ENCODE data around the gene HEG1. TPM values are rescaled to one million over a fixed set of nuclear protein-coding genes. Genes with fewer than 3 reads are reported as not detected.

The HEG1 gene
- total RNA-seq, 2 donors from 2014 or later = 7.4 to 9.5 TPM

GRCh38 chr3:125032683-125033082, 23.1 kb downstream of the HEG1 start:
- H3K4me3 Mint-ChIP-seq = no peak overlapping the region
- peaks cover 4 to 22% of the 10 kb centered on the region in 2 donors for H3K36me3 Mint-ChIP-seq (ENCODE audit: insufficient read depth in 2 of 2)
- peaks cover 38% of the 10 kb centered on the region for H3K4me1 Mint-ChIP-seq (ENCODE audit: low read depth)
- H3K9me3 Mint-ChIP-seq = peaks cover 3 to 6% of the 10 kb centered on the region in 2 donors
- no peak for ATAC-seq (replicated peaks in 1 of 2)
- no peaks in the 10 kb centered on the region for H3K27me3 Mint-ChIP-seq (ENCODE audit: low read depth)
- no peak for DNase-seq
- H3K27ac Mint-ChIP-seq = no peak overlapping the region

- peaks cover 6 to 25% of the 10 kb centered on the region in 2 donors for H3K36me3 Mint-ChIP-seq (ENCODE audit: insufficient read depth in 2 of 2)
- peaks cover 33% of the 10 kb centered on the region for H3K4me1 Mint-ChIP-seq (ENCODE audit: low read depth)
- peaks cover 3 to 6% of the 10 kb centered on the region in 2 donors for H3K9me3 Mint-ChIP-seq
Measured at GRCh38 chr3:125032100-125032643, 23.6 kb downstream of the HEG1 start.

GRCh38 chr3:125031544-125031943, 24.3 kb downstream of the HEG1 start:
- Mint-ChIP-seq H3K27me3 (ENCODE audit: low read depth) (no peaks in the 10 kb centered on the region), H3K4me3 (no peak overlapping the region), H3K4me1 (ENCODE audit: low read depth) (peaks cover 31% of the 10 kb centered on the region), H3K27ac (no peak overlapping the region), H3K36me3 (ENCODE audit: insufficient read depth in 2 of 2) (peaks cover 7 to 23% of the 10 kb centered on the region in 2 donors), H3K9me3 (peaks cover 3 to 6% of the 10 kb centered on the region in 2 donors)
- ATAC-seq (replicated peaks in 1 of 2) (no peak), DNase-seq (no peak)

More at GRCh38 chr3:125032100-125032643, 23.6 kb downstream of the HEG1 start:
- Mint-ChIP-seq H3K4me3 (no peak overlapping the region), H3K27me3 (ENCODE audit: low read depth) (no peaks in the 10 kb centered on the region), H3K27ac (no peak overlapping the region)
- ATAC-seq (replicated peaks in 1 of 2) (no peak), DNase-seq (no peak)

- Mint-ChIP-seq H3K36me3 (ENCODE audit: insufficient read depth in 2 of 2) (peaks cover 4 to 9% of the 10 kb centered on the region in 2 donors), H3K27ac (no peak overlapping the region), H3K4me1 (ENCODE audit: low read depth) (peaks cover 41% of the 10 kb centered on the region), H3K9me3 (no peaks in the 10 kb centered on the region), H3K4me3 (no peak overlapping the region), H3K27me3 (ENCODE audit: low read depth) (no peaks in the 10 kb centered on the region)
- DNase-seq (no peak), ATAC-seq (replicated peaks in 1 of 2) (no peak)
Measured at GRCh38 chr3:125028657-125029056, 27.1 kb downstream of the HEG1 start.

- ATAC-seq (replicated peaks in 1 of 2) = no peak
- H3K4me1 Mint-ChIP-seq (ENCODE audit: low read depth) = peaks cover 48% of the 10 kb centered on the region
- H3K4me3 Mint-ChIP-seq = no peak overlapping the region
- peaks cover 4 to 9% of the 10 kb centered on the region in 2 donors for H3K36me3 Mint-ChIP-seq (ENCODE audit: insufficient read depth in 2 of 2)
- no peaks in the 10 kb centered on the region for H3K27me3 Mint-ChIP-seq (ENCODE audit: low read depth)
- no peaks in the 10 kb centered on the region for H3K9me3 Mint-ChIP-seq
- no peak overlapping the region for H3K27ac Mint-ChIP-seq
- no peak for DNase-seq
Measured at GRCh38 chr3:125025642-125026041, 30.2 kb downstream of the HEG1 start.

- peaks cover 48% of the 10 kb centered on the region for H3K4me1 Mint-ChIP-seq (ENCODE audit: low read depth)
- H3K9me3 Mint-ChIP-seq = no peaks in the 10 kb centered on the region
- DNase-seq (no peak), ATAC-seq (replicated peaks in 1 of 2) (no peak)
- no peak overlapping the region for H3K4me3 Mint-ChIP-seq
- H3K36me3 Mint-ChIP-seq (ENCODE audit: insufficient read depth in 2 of 2) = peaks cover 4 to 9% of the 10 kb centered on the region in 2 donors
- no peak overlapping the region for H3K27ac Mint-ChIP-seq
- H3K27me3 Mint-ChIP-seq (ENCODE audit: low read depth) = no peaks in the 10 kb centered on the region
Measured at GRCh38 chr3:125024817-125025216, 31.0 kb downstream of the HEG1 start.

- Mint-ChIP-seq H3K27me3 (ENCODE audit: low read depth) (no peaks in the 10 kb centered on the region), H3K27ac (peak overlapping the region; percentile 20), H3K9me3 (no peaks in the 10 kb centered on the region), H3K4me1 (ENCODE audit: low read depth) (peaks cover 54% of the 10 kb centered on the region), H3K36me3 (ENCODE audit: insufficient read depth in 2 of 2) (peaks cover 4 to 13% of the 10 kb centered on the region in 2 donors), H3K4me3 (no peak overlapping the region)
- no peak for ATAC-seq (replicated peaks in 1 of 2)
- no peak for DNase-seq
Measured at GRCh38 chr3:125023833-125024555, 31.8 kb downstream of the HEG1 start.

- DNase-seq (no peak), ATAC-seq (replicated peaks in 1 of 2) (no peak)
- Mint-ChIP-seq H3K4me1 (ENCODE audit: low read depth) (peaks cover 54% of the 10 kb centered on the region), H3K27me3 (ENCODE audit: low read depth) (no peaks in the 10 kb centered on the region), H3K9me3 (no peaks in the 10 kb centered on the region), H3K27ac (no peak overlapping the region), H3K36me3 (ENCODE audit: insufficient read depth in 2 of 2) (peaks cover 7 to 13% of the 10 kb centered on the region in 2 donors), H3K4me3 (no peak overlapping the region)
Measured at GRCh38 chr3:125022206-125022605, 33.6 kb downstream of the HEG1 start.

GRCh38 chr3:125019271-125019670, 36.5 kb downstream of the HEG1 start:
- Mint-ChIP-seq H3K36me3 (ENCODE audit: insufficient read depth in 2 of 2) (peaks cover 6 to 15% of the 10 kb centered on the region in 2 donors), H3K4me1 (ENCODE audit: low read depth) (peaks cover 36% of the 10 kb centered on the region), H3K4me3 (no peak overlapping the region), H3K27ac (no peak overlapping the region), H3K27me3 (ENCODE audit: low read depth) (no peaks in the 10 kb centered on the region), H3K9me3 (no peaks in the 10 kb centered on the region)
- ATAC-seq (replicated peaks in 1 of 2) (peak in 1 of 2 donors; percentile 51), DNase-seq (no peak)

- Mint-ChIP-seq H3K4me1 (ENCODE audit: low read depth) (peaks cover 25% of the 10 kb centered on the region), H3K36me3 (ENCODE audit: insufficient read depth in 2 of 2) (peaks cover 11 to 17% of the 10 kb centered on the region in 2 donors), H3K9me3 (no peaks in the 10 kb centered on the region), H3K27me3 (ENCODE audit: low read depth) (no peaks in the 10 kb centered on the region), H3K4me3 (no peak overlapping the region), H3K27ac (no peak overlapping the region)
- no peak for DNase-seq
- no peak for ATAC-seq (replicated peaks in 1 of 2)
Measured at GRCh38 chr3:125017406-125017805, 38.4 kb downstream of the HEG1 start.

GRCh38 chr3:125014570-125015179, 41.1 kb downstream of the HEG1 start:
- no peaks in the 10 kb centered on the region for H3K9me3 Mint-ChIP-seq
- DNase-seq = no peak
- H3K4me3 Mint-ChIP-seq = no peak overlapping the region
- peaks cover 29% of the 10 kb centered on the region for H3K4me1 Mint-ChIP-seq (ENCODE audit: low read depth)
- H3K27ac Mint-ChIP-seq = no peak overlapping the region
- peaks cover 11 to 19% of the 10 kb centered on the region in 2 donors for H3K36me3 Mint-ChIP-seq (ENCODE audit: insufficient read depth in 2 of 2)
- no peaks in the 10 kb centered on the region for H3K27me3 Mint-ChIP-seq (ENCODE audit: low read depth)
- ATAC-seq (replicated peaks in 1 of 2) = no peak

GRCh38 chr3:125013095-125013494, 42.7 kb downstream of the HEG1 start:
- no peak overlapping the region for H3K27ac Mint-ChIP-seq
- ATAC-seq (replicated peaks in 1 of 2) = peak; percentile 74 to 98

GRCh38 chr3:125011941-125012340, 43.9 kb downstream of the HEG1 start:
- H3K27ac Mint-ChIP-seq = no peak overlapping the region
- DNase-seq = no peak
- no peaks in the 10 kb centered on the region for H3K9me3 Mint-ChIP-seq

More at GRCh38 chr3:125013095-125013494, 42.7 kb downstream of the HEG1 start:
- H3K4me1 Mint-ChIP-seq (ENCODE audit: low read depth) = peaks cover 17% of the 10 kb centered on the region
- peak in 1 of 2 donors; percentile 5 for DNase-seq
- no peak overlapping the region for H3K4me3 Mint-ChIP-seq
- no peaks in the 10 kb centered on the region for H3K27me3 Mint-ChIP-seq (ENCODE audit: low read depth)
- peaks cover 7 to 12% of the 10 kb centered on the region in 2 donors for H3K36me3 Mint-ChIP-seq (ENCODE audit: insufficient read depth in 2 of 2)
- H3K9me3 Mint-ChIP-seq = no peaks in the 10 kb centered on the region

More at GRCh38 chr3:125011941-125012340, 43.9 kb downstream of the HEG1 start:
- H3K36me3 Mint-ChIP-seq (ENCODE audit: insufficient read depth in 2 of 2) = peaks cover 5 to 12% of the 10 kb centered on the region in 2 donors
- ATAC-seq (replicated peaks in 1 of 2) = no peak
- H3K27me3 Mint-ChIP-seq (ENCODE audit: low read depth) = no peaks in the 10 kb centered on the region
- H3K4me1 Mint-ChIP-seq (ENCODE audit: low read depth) = peaks cover 15% of the 10 kb centered on the region
- no peak overlapping the region for H3K4me3 Mint-ChIP-seq

All from activated T-cell treated with anti-CD3 and anti-CD28 coated beads, Interleukin-2, amount 50 U/mL, for 72 hours (primary cell).